GM23338 (cell line): ENCODE results near the gene OSBPL5.

Source experiments
- CREB1 ChIP-seq: fragments of 250-450 bp; sonication (Bioruptor Pico); IDR thresholded peaks from 2 replicates; pipeline ENCODE4 v1.5.0; 2020; ENCODE audit warnings: low read depth, mild to moderate bottlenecking, moderate library complexity
- EZH2 ChIP-seq: fragments of 200-600 bp; sonication (generic); IDR thresholded peaks from one replicate; pipeline ENCODE4 v1.8.0; 2017; ENCODE audit warnings: antibody characterized with exemption, mild to moderate bottlenecking, low read depth; ENCODE audit not compliant: unreplicated experiment
- EZH2phosphoT487 ChIP-seq: fragments of 200-600 bp; sonication (generic); IDR thresholded peaks from one replicate; pipeline ENCODE4 v1.8.1; 2018; ENCODE audit warnings: antibody characterized with exemption; ENCODE audit not compliant: unreplicated experiment
- JUNB ChIP-seq: IDR thresholded peaks from one replicate; pipeline ENCODE4 v1.6.1; 2016; ENCODE audit warnings: antibody characterized with exemption; ENCODE audit not compliant: unreplicated experiment
- NANOG ChIP-seq: IDR thresholded peaks from 2 replicates; pipeline ENCODE4 v1.6.1; 2016; ENCODE audit warnings: antibody characterized with exemption, borderline replicate concordance
- POLR2AphosphoS5 ChIP-seq: IDR thresholded peaks from 2 replicates; pipeline ENCODE4 v1.6.1; 2016; ENCODE audit warnings: antibody characterized with exemption, low read depth
- REST ChIP-seq: IDR thresholded peaks from one replicate; pipeline ENCODE4 v1.6.1; 2018; ENCODE audit warnings: antibody characterized with exemption; ENCODE audit not compliant: unreplicated experiment
- STAT1 ChIP-seq: IDR thresholded peaks from one replicate; pipeline ENCODE4 v1.6.1; 2016; ENCODE audit warnings: antibody characterized with exemption; ENCODE audit not compliant: unreplicated experiment
- ZNF114 ChIP-seq: fragments of 250-450 bp; sonication (Bioruptor Pico); IDR thresholded peaks from 2 replicates; pipeline ENCODE4 v1.5.0; 2020; ENCODE audit warnings: mild to moderate bottlenecking, moderate library complexity
- ZNF331 ChIP-seq: fragments of 250-450 bp; sonication (Bioruptor Pico); IDR thresholded peaks from 2 replicates; pipeline ENCODE4 v1.5.0; 2020; ENCODE audit warnings: low read depth, mild to moderate bottlenecking, moderate library complexity
- TF ChIP-seq, protein P1 (sequence below), 2 experiments: fragments of 200-600 bp in 1 of 2; sonication (generic) in 1 of 2; conservative IDR thresholded peaks; 2 replicates each; pipeline versions ENCODE4 v1.5.1 to v1.6.1; 2016 to 2017; ENCODE audit warnings: antibody characterized with exemption in 2 of 2, low read depth in 2 of 2, mild to moderate bottlenecking in 2 of 2, moderate library complexity in 1 of 2

DNA sequence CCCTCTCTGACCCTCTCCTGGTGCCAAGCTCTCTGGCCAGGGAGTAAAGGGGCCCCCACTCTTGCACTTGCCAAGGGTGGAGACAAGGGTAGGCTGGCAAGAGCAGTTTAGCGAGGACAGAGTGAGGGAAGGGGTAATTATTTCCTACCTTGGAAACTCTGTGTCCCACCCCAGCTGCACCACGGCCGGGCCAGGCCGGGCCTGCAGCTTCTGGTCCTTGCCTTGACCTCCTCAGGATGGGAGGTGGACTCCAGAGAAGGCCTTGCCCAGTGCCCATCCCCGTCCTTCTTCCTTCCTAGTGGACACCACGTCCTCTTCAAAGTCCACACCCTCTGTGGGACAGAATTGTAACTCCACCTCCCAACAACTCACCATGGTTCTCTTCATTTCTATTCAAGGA lies 18.4 kb upstream of the OSBPL5 start:
- TF ChIP-seq, protein P1, sequence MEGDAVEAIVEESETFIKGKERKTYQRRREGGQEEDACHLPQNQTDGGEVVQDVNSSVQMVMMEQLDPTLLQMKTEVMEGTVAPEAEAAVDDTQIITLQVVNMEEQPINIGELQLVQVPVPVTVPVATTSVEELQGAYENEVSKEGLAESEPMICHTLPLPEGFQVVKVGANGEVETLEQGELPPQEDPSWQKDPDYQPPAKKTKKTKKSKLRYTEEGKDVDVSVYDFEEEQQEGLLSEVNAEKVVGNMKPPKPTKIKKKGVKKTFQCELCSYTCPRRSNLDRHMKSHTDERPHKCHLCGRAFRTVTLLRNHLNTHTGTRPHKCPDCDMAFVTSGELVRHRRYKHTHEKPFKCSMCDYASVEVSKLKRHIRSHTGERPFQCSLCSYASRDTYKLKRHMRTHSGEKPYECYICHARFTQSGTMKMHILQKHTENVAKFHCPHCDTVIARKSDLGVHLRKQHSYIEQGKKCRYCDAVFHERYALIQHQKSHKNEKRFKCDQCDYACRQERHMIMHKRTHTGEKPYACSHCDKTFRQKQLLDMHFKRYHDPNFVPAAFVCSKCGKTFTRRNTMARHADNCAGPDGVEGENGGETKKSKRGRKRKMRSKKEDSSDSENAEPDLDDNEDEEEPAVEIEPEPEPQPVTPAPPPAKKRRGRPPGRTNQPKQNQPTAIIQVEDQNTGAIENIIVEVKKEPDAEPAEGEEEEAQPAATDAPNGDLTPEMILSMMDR (conservative IDR thresholded peaks at IDR 0.05; ENCODE audit: low read depth in 2 of 2) = no peak
- TF ChIP-seq EZH2 (no peak), REST (no peak), POLR2AphosphoS5 (no peak), ZNF331 (CRISPR knock-in tag) (no peak), EZH2phosphoT487 (no peak), NANOG (no peak), JUNB (no peak), STAT1 (no peak), CREB1 (CRISPR knock-in tag) (no peak), ZNF114 (no peak)
